HG02840 (cell line): ENCODE measurements around the gene SPTBN2.
A peak's percentile ranks its signal among the peaks of the same experiment; 100 is the strongest.
"Not testable (repeated sequence)": the region's sequence is repeated elsewhere in the genome, so short reads cannot be mapped to it uniquely, and the experiment has no call there.

ENCODE experiments used
- ATAC-seq: cut with Tn5 transposase; IDR thresholded peaks from one replicate; pipeline ENCODE4 v1.9.1; 2021; ENCODE audit warnings: mild to moderate bottlenecking, moderate library complexity, moderate number of reproducible peaks; ENCODE audit not compliant: unreplicated experiment, low FRiP score

Gene SPTBN2

GRCh38 chr11:66646828-66647227 is 82.2 kb downstream of the SPTBN2 start:
- no peak for ATAC-seq

GRCh38 chr11:66643745-66644437 is 85.1 kb downstream of the SPTBN2 start:
- ATAC-seq: no peak

DNA sequence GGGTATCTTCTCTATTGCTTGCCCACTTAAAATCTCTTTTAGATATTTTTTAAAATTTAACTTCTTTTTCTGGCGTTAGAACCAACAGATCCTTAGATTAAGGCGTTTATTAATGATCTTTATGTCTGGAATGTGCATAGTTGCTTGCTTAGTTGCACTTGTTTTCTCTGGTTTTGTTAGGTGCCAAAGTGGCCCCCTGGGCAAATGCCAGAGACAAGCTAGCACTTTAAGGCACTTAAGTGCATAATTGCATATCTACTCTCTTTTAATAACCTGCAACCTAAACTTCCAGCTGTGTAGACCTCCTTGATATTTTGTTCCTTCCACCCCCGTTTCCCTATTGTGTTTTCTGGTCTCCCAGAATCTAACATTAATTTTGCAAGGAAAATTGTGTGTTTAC is 87.2 kb downstream of the SPTBN2 start:
- no peak for ATAC-seq

- ATAC-seq: not testable (repeated sequence)
Observed at GRCh38 chr11:66639814-66640340, 89.1 kb downstream of the SPTBN2 start.

DNA sequence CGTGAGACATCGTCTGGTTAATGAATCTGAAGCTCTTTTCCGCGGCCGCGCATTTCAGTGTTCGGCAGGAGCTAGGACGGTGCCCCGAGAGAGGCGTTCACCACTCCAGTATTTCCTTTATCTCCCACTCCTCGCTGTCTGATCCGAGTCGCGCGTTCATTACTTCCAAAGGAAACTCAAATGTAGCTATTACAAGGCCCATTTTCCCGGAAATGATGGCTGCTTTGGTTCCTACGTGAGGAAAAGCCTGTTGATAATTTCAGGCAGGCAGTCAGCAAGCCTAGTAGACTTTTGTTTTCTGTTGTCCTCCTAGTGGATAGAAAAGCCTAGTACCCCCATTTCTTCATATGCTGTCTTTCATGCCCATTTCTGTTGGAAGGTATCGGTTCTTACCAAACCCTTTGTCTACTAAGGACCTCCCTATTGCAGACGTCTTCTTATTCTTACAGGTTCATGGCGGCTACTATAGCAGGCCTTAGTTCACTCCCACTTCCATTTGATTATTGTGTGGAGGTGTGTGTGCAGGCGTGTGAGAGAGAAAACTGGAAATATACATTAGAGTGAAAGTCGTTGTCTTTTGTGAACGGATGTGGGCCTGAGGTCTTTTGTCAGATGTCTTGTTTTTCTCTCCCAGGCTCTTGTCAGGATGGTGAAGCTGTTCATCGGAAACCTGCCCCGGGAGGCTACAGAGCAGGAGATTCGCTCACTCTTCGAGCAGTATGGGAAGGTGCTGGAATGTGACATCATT is 89.8 kb downstream of the SPTBN2 start:
- ATAC-seq: no peak

DNA sequence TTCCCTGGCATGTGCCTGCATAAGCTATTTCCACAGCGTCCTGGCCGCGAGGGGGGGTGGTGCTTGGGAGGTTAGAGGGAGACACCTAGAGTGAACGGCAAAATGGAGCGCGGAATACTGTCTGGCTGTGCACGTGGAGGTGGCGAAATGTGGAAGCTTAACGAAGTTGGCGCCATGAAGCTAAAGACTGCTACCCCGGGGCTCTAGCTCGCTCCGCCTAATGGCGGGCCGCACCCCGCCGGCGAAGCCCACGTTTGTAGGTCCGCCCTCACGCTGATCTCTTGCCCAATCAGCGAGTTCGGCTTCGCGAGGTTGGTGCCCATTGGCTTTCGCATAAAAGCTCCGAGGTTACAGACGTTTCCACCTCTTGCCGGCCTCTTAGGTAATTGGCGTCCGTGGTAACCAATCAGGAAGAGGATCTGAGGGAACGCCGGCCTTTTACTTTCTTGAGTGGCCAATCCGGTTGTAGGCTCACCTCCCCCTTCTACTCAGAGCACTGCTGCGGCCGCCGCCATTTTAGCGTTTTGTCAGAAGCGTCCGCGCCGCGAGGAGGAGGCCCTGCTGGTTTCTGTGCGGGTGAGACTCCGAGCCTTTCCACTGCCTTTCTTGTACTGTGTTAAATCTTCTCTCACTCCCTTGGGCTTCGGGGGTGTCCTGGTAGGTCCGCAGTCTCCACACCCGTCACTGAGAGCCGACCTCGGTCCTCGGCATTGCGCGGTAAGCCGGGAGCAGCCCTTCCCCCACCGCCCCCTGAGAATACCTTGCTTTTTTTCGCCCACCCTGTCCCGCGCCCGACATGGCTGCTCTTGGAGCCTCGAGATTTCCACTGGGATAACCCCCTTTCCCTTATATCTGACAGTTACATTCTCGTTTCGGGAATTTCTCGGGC is 90.6 kb downstream of the SPTBN2 start, which contains the start of gene RBM4:
Gene RBM4, plus strand, starts transcription at position 527 of the 889 bp plus-strand sequence. CDS start 1,009 bp downstream, outside the sequence.
- ATAC-seq: peak; percentile 95

GRCh38 chr11:66637557-66638176 is 91.3 kb downstream of the SPTBN2 start:
- no peak for ATAC-seq

GRCh38 chr11:66636411-66636810 is 92.6 kb downstream of the SPTBN2 start:
- ATAC-seq: no peak
